HG03442 (cell line): Measurements from ENCODE around the gene HS3ST3B1.

ENCODE experiments used
- ATAC-seq: cut with Tn5 transposase; IDR thresholded peaks from one replicate; pipeline ENCODE4 v1.9.1; 2021; ENCODE audit warnings: mild to moderate bottlenecking, moderate library complexity; ENCODE audit not compliant: unreplicated experiment

HS3ST3B1 gene

GRCh38 chr17:14398766-14399165 lies 97.9 kb downstream of the HS3ST3B1 start:
- ATAC-seq: no peak
